ENCODE data around the gene OR6J1.
A peak's percentile ranks its signal among the peaks of the same experiment; 100 is the strongest.
"Not testable (repeated sequence)": the region's sequence is repeated elsewhere in the genome, so short reads cannot be mapped to it uniquely, and the experiment has no call there.

Gene OR6J1

GRCh38 chr14:22644305-22644635 lies at the start of gene OR6J1:
Gene OR6J1, minus strand, starts transcription at chr14:22644352. Its CDS starts 9,541 bp downstream, at chr14:22634811.
- no peak for DNase-seq (ENCODE audit: low spot score)

- DNase-seq (ENCODE audit: low spot score): no peak
Observed at GRCh38 chr14:22692194-22692593, 48.0 kb upstream of the OR6J1 start.

- no peak for DNase-seq (ENCODE audit: low spot score)
Observed at GRCh38 chr14:22691171-22691570, 47.0 kb upstream of the OR6J1 start.

GRCh38 chr14:22689199-22689598 lies 45.0 kb upstream of the OR6J1 start:
- DNase-seq (ENCODE audit: low spot score): no peak

GRCh38 chr14:22687969-22688368 lies 43.8 kb upstream of the OR6J1 start:
- not testable (repeated sequence) for DNase-seq (ENCODE audit: low spot score)

- not testable (repeated sequence) for DNase-seq (ENCODE audit: low spot score)
Observed at GRCh38 chr14:22686176-22686611, 42.0 kb upstream of the OR6J1 start.

GRCh38 chr14:22685467-22685866 lies 41.3 kb upstream of the OR6J1 start:
- no peak for DNase-seq (ENCODE audit: low spot score)

GRCh38 chr14:22683428-22683827 lies 39.3 kb upstream of the OR6J1 start:
- not testable (repeated sequence) for DNase-seq (ENCODE audit: low spot score)

- DNase-seq (ENCODE audit: low spot score): no peak
Observed at GRCh38 chr14:22678221-22678620, 34.1 kb upstream of the OR6J1 start.

- not testable (repeated sequence) for DNase-seq (ENCODE audit: low spot score)
Observed at GRCh38 chr14:22677551-22677950, 33.4 kb upstream of the OR6J1 start.

- no peak for DNase-seq (ENCODE audit: low spot score)
Observed at GRCh38 chr14:22671622-22672021, 27.5 kb upstream of the OR6J1 start.

GRCh38 chr14:22668863-22669262 lies 24.7 kb upstream of the OR6J1 start:
- DNase-seq (ENCODE audit: low spot score): no peak

GRCh38 chr14:22668417-22668816 lies 24.3 kb upstream of the OR6J1 start:
- no peak for DNase-seq (ENCODE audit: low spot score)

GRCh38 chr14:22667881-22668280 lies 23.7 kb upstream of the OR6J1 start:
- DNase-seq (ENCODE audit: low spot score): no peak

- no peak for DNase-seq (ENCODE audit: low spot score)
Observed at GRCh38 chr14:22666203-22666893, 22.2 kb upstream of the OR6J1 start.

- DNase-seq (ENCODE audit: low spot score): no peak
Observed at GRCh38 chr14:22664261-22664660, 20.1 kb upstream of the OR6J1 start.

- DNase-seq (ENCODE audit: low spot score): no peak
Observed at GRCh38 chr14:22660654-22661053, 16.5 kb upstream of the OR6J1 start.

- DNase-seq (ENCODE audit: low spot score): no peak
Observed at GRCh38 chr14:22658946-22659345, 14.8 kb upstream of the OR6J1 start.

- DNase-seq (ENCODE audit: low spot score): peak; percentile 5
Observed at GRCh38 chr14:22657861-22658260, 13.7 kb upstream of the OR6J1 start.

GRCh38 chr14:22656945-22657731 lies 13.0 kb upstream of the OR6J1 start:
- no peak for DNase-seq (ENCODE audit: low spot score)

- DNase-seq (ENCODE audit: low spot score): no peak
Observed at GRCh38 chr14:22656226-22656625, 12.1 kb upstream of the OR6J1 start.

GRCh38 chr14:22653012-22653621 lies 9.0 kb upstream of the OR6J1 start:
- peak; percentile 26 for DNase-seq (ENCODE audit: low spot score)

- no peak for DNase-seq (ENCODE audit: low spot score)
Observed at GRCh38 chr14:22651586-22651985, 7.4 kb upstream of the OR6J1 start.
